ENCODE data around the gene CEP290. TPM values are rescaled to one million over a fixed set of nuclear protein-coding genes. Genes with fewer than 3 reads are reported as not detected.
"Not testable (repeated sequence)": the region's sequence is repeated elsewhere in the genome, so short reads cannot be mapped to it uniquely, and the experiment has no call there.

The CEP290 gene
- total RNA-seq, 1 donor from 2014 or later = 6.6 TPM

DNA sequence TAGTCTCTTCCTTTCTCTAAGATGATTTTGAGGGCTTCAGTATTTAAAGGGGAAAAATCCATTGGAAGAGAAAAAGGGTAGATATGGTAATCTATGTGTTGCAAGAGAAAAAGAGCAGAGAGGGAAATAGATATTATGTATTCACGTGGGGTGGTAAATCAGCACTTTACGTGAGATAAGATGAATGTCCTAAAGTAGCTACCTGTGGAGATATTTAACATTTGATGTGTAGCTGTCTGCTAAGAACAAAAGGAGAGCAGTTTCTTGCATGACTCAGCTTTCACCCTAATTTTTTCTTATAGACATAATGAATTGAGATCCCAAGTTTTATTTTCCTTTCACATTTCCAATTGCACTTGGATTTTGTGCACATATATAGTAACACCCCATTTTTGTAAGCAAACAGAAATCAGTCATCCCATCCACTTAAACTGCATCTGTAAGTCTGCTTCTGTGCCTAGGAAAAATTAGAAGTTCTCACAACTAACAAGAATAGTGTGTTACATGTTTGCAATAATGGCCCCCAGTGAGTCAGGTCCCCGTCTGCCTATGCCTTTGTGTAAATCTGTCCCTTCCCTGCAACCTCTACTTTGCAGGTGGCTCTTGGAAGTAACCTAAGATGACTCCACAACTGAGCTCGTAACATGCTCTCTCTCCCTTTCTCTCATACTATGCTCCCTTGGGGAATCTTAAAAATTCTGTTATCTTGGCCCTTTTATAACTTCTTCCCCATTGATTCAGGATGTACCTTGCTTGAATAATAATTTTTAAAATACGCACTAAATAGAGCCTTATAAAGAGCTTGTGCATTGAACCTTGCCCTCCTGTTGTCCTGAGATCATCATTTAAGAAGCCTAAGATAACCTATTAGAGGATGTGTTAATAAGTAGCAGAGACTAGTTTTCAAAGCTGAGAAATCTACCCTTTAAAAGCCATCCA, 3.9 kb upstream of the CEP290 start:
- Histone ChIP-seq H3K4me3 (ENCODE audit: low read depth, low read length) (peak overlapping the region; percentile 4), H3K27me3 (ENCODE audit: control insufficient read depth, insufficient read depth, low read length) (no peaks in the 10 kb centered on the region), H3K36me3 (ENCODE audit: control insufficient read depth, insufficient read depth, low read length) (no peaks in the 10 kb centered on the region)
- no peak for TF ChIP-seq CTCF (IDR thresholded peaks at IDR 0.05; ENCODE audit: insufficient read depth, low read length, severe bottlenecking)
- DNase-seq (ENCODE audit: low read depth) (peak; percentile 27), FAIRE-seq (no peak)

- FAIRE-seq = no peak
- Histone ChIP-seq H3K4me3 (ENCODE audit: low read depth, low read length) (no peak overlapping the region), H3K27me3 (ENCODE audit: control insufficient read depth, insufficient read depth, low read length) (no peaks in the 10 kb centered on the region), H3K36me3 (ENCODE audit: control insufficient read depth, insufficient read depth, low read length) (no peaks in the 10 kb centered on the region)
- peak; percentile 70 for DNase-seq (ENCODE audit: low read depth)
- no peak for TF ChIP-seq CTCF (IDR thresholded peaks at IDR 0.05; ENCODE audit: insufficient read depth, low read length, severe bottlenecking)
These were observed 2.9 kb upstream of the CEP290 start for GRCh38 chr12:88144546-88145468.

DNA sequence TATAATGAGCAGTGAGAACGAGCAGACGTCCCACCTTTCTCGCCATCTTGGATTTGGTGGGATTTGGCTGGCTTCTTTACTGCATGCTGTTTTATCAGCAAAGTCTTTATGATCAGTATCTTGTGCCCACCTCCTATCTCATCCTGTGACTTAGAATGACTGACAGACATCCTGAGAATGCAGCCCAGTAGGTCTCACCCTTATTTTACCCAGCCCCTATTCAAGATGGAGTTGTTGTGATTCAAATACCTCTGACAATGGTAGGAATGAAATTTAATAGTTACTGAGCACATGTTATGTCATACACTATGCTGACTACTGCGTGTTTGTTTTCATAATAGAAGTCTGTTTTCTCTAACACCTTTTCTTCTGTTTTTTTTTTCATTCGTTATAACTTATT, 2.1 kb upstream of the CEP290 start:
- DNase-seq (ENCODE audit: low read depth) (peak; percentile 63), FAIRE-seq (no peak)
- Histone ChIP-seq H3K36me3 (ENCODE audit: control insufficient read depth, insufficient read depth, low read length) (no peaks in the 10 kb centered on the region), H3K27me3 (ENCODE audit: control insufficient read depth, insufficient read depth, low read length) (no peaks in the 10 kb centered on the region), H3K4me3 (ENCODE audit: low read depth, low read length) (no peak overlapping the region)
- TF ChIP-seq CTCF (IDR thresholded peaks at IDR 0.05; ENCODE audit: insufficient read depth, low read length, severe bottlenecking) = no peak

- peak; percentile 47 for DNase-seq (ENCODE audit: low read depth)
- Histone ChIP-seq H3K36me3 (ENCODE audit: control insufficient read depth, insufficient read depth, low read length) (no peaks in the 10 kb centered on the region), H3K27me3 (ENCODE audit: control insufficient read depth, insufficient read depth, low read length) (no peaks in the 10 kb centered on the region), H3K4me3 (ENCODE audit: low read depth, low read length) (peak overlapping the region; percentile 71)
- no peak for TF ChIP-seq CTCF (IDR thresholded peaks at IDR 0.05; ENCODE audit: insufficient read depth, low read length, severe bottlenecking)
- FAIRE-seq = no peak
These were observed 713 bp upstream of the CEP290 start for GRCh38 chr12:88142610-88142991.

GRCh38 chr12:88141425-88141773, 489 bp downstream of the CEP290 start:
- H3K36me3 ChIP-seq (ENCODE audit: control insufficient read depth, insufficient read depth, low read length) = peaks cover 2% of the 10 kb centered on the region
- no peak for FAIRE-seq
- no peak for DNase-seq (ENCODE audit: low read depth)
- no peaks in the 10 kb centered on the region for H3K27me3 ChIP-seq (ENCODE audit: control insufficient read depth, insufficient read depth, low read length)
- H3K4me3 ChIP-seq (ENCODE audit: low read depth, low read length) = peak overlapping the region; percentile 71
- no peak for TF ChIP-seq CTCF (IDR thresholded peaks at IDR 0.05; ENCODE audit: insufficient read depth, low read length, severe bottlenecking)

DNA sequence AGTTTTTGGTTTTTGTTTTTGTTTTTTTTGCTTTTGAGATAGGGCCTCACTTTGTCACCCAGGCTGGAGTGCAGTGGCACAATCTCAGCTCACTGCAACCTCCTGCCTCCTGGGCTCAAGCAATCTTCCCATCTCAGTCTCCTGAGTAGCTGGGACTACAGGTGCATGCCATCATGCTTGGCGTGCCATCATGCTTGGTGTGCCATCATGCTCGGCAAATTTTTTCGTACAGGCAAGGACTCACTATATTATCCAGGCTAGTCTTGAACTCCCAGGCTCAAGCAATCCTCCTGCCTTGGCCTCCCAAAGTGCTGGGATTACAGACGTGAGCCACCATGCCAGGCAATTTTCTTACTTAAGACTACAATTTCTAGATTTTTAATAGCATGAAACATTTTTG, 2.2 kb downstream of the CEP290 start:
- not testable (repeated sequence) for H3K36me3 ChIP-seq (ENCODE audit: control insufficient read depth, insufficient read depth, low read length); DNase-seq (ENCODE audit: low read depth); H3K27me3 ChIP-seq (ENCODE audit: control insufficient read depth, insufficient read depth, low read length)

DNA sequence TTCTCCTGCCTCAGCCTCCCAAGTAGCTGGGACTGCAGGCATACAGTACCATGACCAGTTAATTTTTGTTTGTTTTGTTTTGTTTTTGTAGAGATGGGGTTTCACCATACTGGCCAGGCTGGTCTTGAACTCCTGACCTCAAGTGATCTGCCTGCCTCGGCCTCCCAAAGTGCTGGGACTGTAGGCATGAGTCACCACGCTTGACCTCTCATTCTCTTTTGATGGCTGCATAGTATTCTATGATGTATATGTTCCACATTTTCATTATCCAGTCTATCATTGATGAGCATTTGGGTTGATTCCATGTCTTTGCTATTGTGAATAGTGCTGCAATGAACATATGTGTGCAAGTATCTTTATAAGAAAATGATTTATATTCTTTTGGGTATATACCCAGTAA, 8.7 kb downstream of the CEP290 start:
- H3K36me3 ChIP-seq (ENCODE audit: control insufficient read depth, insufficient read depth, low read length); FAIRE-seq; DNase-seq (ENCODE audit: low read depth); H3K27me3 ChIP-seq (ENCODE audit: control insufficient read depth, insufficient read depth, low read length); H3K4me3 ChIP-seq (ENCODE audit: low read depth, low read length): not testable (repeated sequence)

More for the DNA sequence above, 2.2 kb downstream of the CEP290 start:
- H3K4me3 ChIP-seq (ENCODE audit: low read depth, low read length); FAIRE-seq: not testable (repeated sequence)
